Astrocyte (in vitro differentiated cells and primary cell): ENCODE data around the gene DNER.
"Not testable (repeated sequence)": the region's sequence is repeated elsewhere in the genome, so short reads cannot be mapped to it uniquely, and the experiment has no call there.

Experiments
- CTCF ChIP-seq: IDR thresholded peaks from 2 replicates; pipeline ENCODE4 v1.5.1; 2011; ENCODE audit warnings: low read depth, mild to moderate bottlenecking, inconsistent platforms, low read length, moderate library complexity; ENCODE audit not compliant: insufficient read depth
- EZH2 ChIP-seq: IDR thresholded peaks from 2 replicates; pipeline ENCODE4 v1.6.1; 2012; ENCODE audit warnings: mild to moderate bottlenecking, low read length, inconsistent platforms; ENCODE audit not compliant: insufficient read depth

- TF ChIP-seq CTCF, EZH2: not testable (repeated sequence)
Observed at GRCh38 chr2:229757462-229757861, 43.1 kb upstream of the DNER start.
